ENCODE data around the gene TRPM1.

TRPM1 gene

GRCh38 chr15:30990036-30990435 lies 111.5 kb downstream of the TRPM1 start:
- Histone ChIP-seq H2AFZ (ENCODE audit: low read length) (no peak overlapping the region), H3K4me3 (ENCODE audit: low read length) (peak overlapping the region; percentile 99), H3K9ac (ENCODE audit: low read length) (peak overlapping the region; percentile 98; the same call in 1 of the 2 replicates), H3K4me2 (ENCODE audit: low read depth, low read length) (peak overlapping the region; percentile 85), H3K9me3 (replicated peaks; ENCODE audit: insufficient read depth, low read length) (no peaks in the 10 kb centered on the region), H3K9me2 (replicated peaks; ENCODE audit: insufficient read depth, low read length) (no peaks in the 10 kb centered on the region), H3K27me3 (replicated peaks; ENCODE audit: insufficient read depth, low read length) (no peaks in the 10 kb centered on the region), H3F3A (ENCODE audit: insufficient read depth, low read length) (peaks cover 14% of the 10 kb centered on the region), H3K79me2 (ENCODE audit: low read length) (peaks cover 60% of the 10 kb centered on the region), H3K36me3 (replicated peaks; ENCODE audit: insufficient read depth, low read length) (peaks cover 5% of the 10 kb centered on the region; the same call in 1 of the 2 replicates), H3K4me1 (ENCODE audit: low read length) (peaks cover 24% of the 10 kb centered on the region), H4K20me1 (ENCODE audit: insufficient read depth, low read length) (no peaks in the 10 kb centered on the region), H3K27ac (ENCODE audit: low read length) (peak overlapping the region; percentile 87; the same call in 1 of the 2 replicates)
- DNase-seq: peak; percentile 32
- no peak for TF ChIP-seq EZH2phosphoT487 (IDR thresholded peaks at IDR 0.05; ENCODE audit: low read length)
- TF ChIP-seq, protein P1, sequence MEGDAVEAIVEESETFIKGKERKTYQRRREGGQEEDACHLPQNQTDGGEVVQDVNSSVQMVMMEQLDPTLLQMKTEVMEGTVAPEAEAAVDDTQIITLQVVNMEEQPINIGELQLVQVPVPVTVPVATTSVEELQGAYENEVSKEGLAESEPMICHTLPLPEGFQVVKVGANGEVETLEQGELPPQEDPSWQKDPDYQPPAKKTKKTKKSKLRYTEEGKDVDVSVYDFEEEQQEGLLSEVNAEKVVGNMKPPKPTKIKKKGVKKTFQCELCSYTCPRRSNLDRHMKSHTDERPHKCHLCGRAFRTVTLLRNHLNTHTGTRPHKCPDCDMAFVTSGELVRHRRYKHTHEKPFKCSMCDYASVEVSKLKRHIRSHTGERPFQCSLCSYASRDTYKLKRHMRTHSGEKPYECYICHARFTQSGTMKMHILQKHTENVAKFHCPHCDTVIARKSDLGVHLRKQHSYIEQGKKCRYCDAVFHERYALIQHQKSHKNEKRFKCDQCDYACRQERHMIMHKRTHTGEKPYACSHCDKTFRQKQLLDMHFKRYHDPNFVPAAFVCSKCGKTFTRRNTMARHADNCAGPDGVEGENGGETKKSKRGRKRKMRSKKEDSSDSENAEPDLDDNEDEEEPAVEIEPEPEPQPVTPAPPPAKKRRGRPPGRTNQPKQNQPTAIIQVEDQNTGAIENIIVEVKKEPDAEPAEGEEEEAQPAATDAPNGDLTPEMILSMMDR (IDR thresholded peaks at IDR 0.05; ENCODE audit: low read length): no peak; the same call in 1 of the 2 replicates
- no peak for TF ChIP-seq EZH2 (optimal IDR thresholded peaks at IDR 0.05; ENCODE audit: low read depth, low read length)

DNA sequence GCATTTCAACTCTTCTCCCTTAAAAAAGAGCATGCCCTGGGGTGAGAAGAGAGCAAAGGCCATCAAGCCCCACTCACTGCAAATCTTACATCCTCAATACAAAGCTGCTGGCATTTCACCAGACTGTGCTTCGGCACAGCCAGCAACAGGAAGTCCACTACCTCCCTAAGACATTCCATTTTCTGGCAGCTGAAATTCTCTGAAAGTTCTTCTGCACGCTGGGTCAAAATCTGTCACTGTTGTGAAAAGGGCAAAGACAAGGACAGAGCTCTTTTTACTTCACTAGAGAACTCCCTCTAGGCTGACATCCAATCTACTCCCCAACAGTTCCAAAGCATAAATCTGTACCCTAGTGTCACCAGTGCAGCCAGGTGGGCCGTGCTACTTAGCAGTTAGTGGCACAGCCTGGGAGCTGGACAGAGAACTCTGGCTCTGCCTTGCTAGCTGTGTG lies 116.4 kb downstream of the TRPM1 start:
- TF ChIP-seq EZH2 (optimal IDR thresholded peaks at IDR 0.05; ENCODE audit: low read depth, low read length) (no peak), EZH2phosphoT487 (IDR thresholded peaks at IDR 0.05; ENCODE audit: low read length) (no peak)
- TF ChIP-seq, protein P1 (IDR thresholded peaks at IDR 0.05; ENCODE audit: low read length): no peak
- no peaks in the 10 kb centered on the region; the same call in 1 of the 2 replicates for H4K20me1 ChIP-seq (ENCODE audit: insufficient read depth, low read length)
- no peak for DNase-seq
- H3K9me2 ChIP-seq (replicated peaks; ENCODE audit: insufficient read depth, low read length): no peaks in the 10 kb centered on the region
- peaks cover 24% of the 10 kb centered on the region for H3K4me1 ChIP-seq (ENCODE audit: low read length)
- no peak overlapping the region for H3K27ac ChIP-seq (ENCODE audit: low read length)
- H2AFZ ChIP-seq (ENCODE audit: low read length): no peak overlapping the region
- H3K4me3 ChIP-seq (ENCODE audit: low read length): no peak overlapping the region
- no peaks in the 10 kb centered on the region for H3K9me3 ChIP-seq (replicated peaks; ENCODE audit: insufficient read depth, low read length)
- H3F3A ChIP-seq (ENCODE audit: insufficient read depth, low read length): no peaks in the 10 kb centered on the region; the same call in 1 of the 2 replicates
- H3K36me3 ChIP-seq (replicated peaks; ENCODE audit: insufficient read depth, low read length): peaks cover 9% of the 10 kb centered on the region; the same call in 1 of the 2 replicates
- H3K79me2 ChIP-seq (ENCODE audit: low read length): peaks cover 97% of the 10 kb centered on the region
- no peaks in the 10 kb centered on the region for H3K27me3 ChIP-seq (replicated peaks; ENCODE audit: insufficient read depth, low read length)
- no peak overlapping the region for H3K4me2 ChIP-seq (ENCODE audit: low read depth, low read length)
- no peak overlapping the region for H3K9ac ChIP-seq (ENCODE audit: low read length)

- no peak overlapping the region for H3K27ac ChIP-seq (ENCODE audit: low read length)
- H3K9me2 ChIP-seq (replicated peaks; ENCODE audit: insufficient read depth, low read length): no peaks in the 10 kb centered on the region
- H3K79me2 ChIP-seq (ENCODE audit: low read length): peaks cover 97% of the 10 kb centered on the region
- H3K4me1 ChIP-seq (ENCODE audit: low read length): peaks cover 25% of the 10 kb centered on the region
- H3K4me3 ChIP-seq (ENCODE audit: low read length): no peak overlapping the region
- no peak overlapping the region for H3K4me2 ChIP-seq (ENCODE audit: low read depth, low read length)
- DNase-seq: no peak
- no peak for TF ChIP-seq EZH2 (optimal IDR thresholded peaks at IDR 0.05; ENCODE audit: low read depth, low read length)
- no peak for TF ChIP-seq EZH2phosphoT487 (IDR thresholded peaks at IDR 0.05; ENCODE audit: low read length)
- TF ChIP-seq, protein P1 (IDR thresholded peaks at IDR 0.05; ENCODE audit: low read length): no peak
- H4K20me1 ChIP-seq (ENCODE audit: insufficient read depth, low read length): no peaks in the 10 kb centered on the region; the same call in 1 of the 2 replicates
- no peaks in the 10 kb centered on the region for H3K9me3 ChIP-seq (replicated peaks; ENCODE audit: insufficient read depth, low read length)
- H3K36me3 ChIP-seq (replicated peaks; ENCODE audit: insufficient read depth, low read length): peaks cover 9% of the 10 kb centered on the region; the same call in 1 of the 2 replicates
- no peak overlapping the region for H3K9ac ChIP-seq (ENCODE audit: low read length)
- no peak overlapping the region for H2AFZ ChIP-seq (ENCODE audit: low read length)
- no peaks in the 10 kb centered on the region for H3K27me3 ChIP-seq (replicated peaks; ENCODE audit: insufficient read depth, low read length)
- no peaks in the 10 kb centered on the region; the same call in 1 of the 2 replicates for H3F3A ChIP-seq (ENCODE audit: insufficient read depth, low read length)
Measured at GRCh38 chr15:30984542-30984941, 117.0 kb downstream of the TRPM1 start.
